SJSA1 (cell line): Measurements from ENCODE around the gene ROPN1. TPM values are rescaled to one million over a fixed set of nuclear protein-coding genes. Genes with fewer than 3 reads are reported as not detected.
"Not testable (repeated sequence)": the region's sequence is repeated elsewhere in the genome, so short reads cannot be mapped to it uniquely, and the experiment has no call there.

Experiments used
- DNase-seq, 2 experiments: peaks; one replicate each; pipeline ENCODE4 v3.0.0-alpha.2; 2015 to 2020; ENCODE audit warnings: low spot score in 2 of 2, low read depth in 1 of 2
- H3K27ac ChIP-seq: fragments of 250-450 bp; sonication (Bioruptor Pico); 2 replicates; pipeline ENCODE4 v1.5.1; 2020; ENCODE audit warnings: mild to moderate bottlenecking, moderate library complexity
- H3K27me3 ChIP-seq: fragments of 250-450 bp; sonication (Bioruptor Pico); replicated peaks from 2 replicates; pipeline ENCODE4 v1.5.1; 2020; ENCODE audit warnings: mild to moderate bottlenecking, moderate library complexity
- H3K36me3 ChIP-seq: fragments of 250-450 bp; sonication (Bioruptor Pico); 2 replicates; pipeline ENCODE4 v1.5.1; 2020; ENCODE audit warnings: mild to moderate bottlenecking
- H3K4me1 ChIP-seq: fragments of 250-450 bp; sonication (Bioruptor Pico); replicated peaks from 2 replicates; pipeline ENCODE4 v1.6.1; 2021; ENCODE audit warnings: mild to moderate bottlenecking
- H3K4me3 ChIP-seq: fragments of 250-450 bp; sonication (Bioruptor Pico); 2 replicates; pipeline ENCODE4 v1.5.1; 2020; ENCODE audit warnings: mild to moderate bottlenecking
- H3K9me3 ChIP-seq: fragments of 250-450 bp; sonication (Bioruptor Pico); replicated peaks from 2 replicates; pipeline ENCODE4 v1.5.1; 2020; ENCODE audit warnings: mild to moderate bottlenecking
- total RNA-seq: library from RNA; depleted of rRNA; stranded (reverse); fragments of >200 nt; shearing (Covaris generic); gene quantifications from 2 replicates; pipeline ENCODE4 v1.2.3, GENCODE V29; 2014; rRNA removed

Gene ROPN1
- not detected in 2 replicates for total RNA-seq

GRCh38 chr3:123991730-123992588 is at the start of gene ROPN1:
ROPN1 (minus strand) TSS chr3:123992124; CDS start chr3:123980481, 11,643 bp downstream.
- H3K27me3 ChIP-seq, H3K27ac ChIP-seq, H3K4me3 ChIP-seq: not testable (repeated sequence)

GRCh38 chr3:124041553-124041952 is 49.6 kb upstream of the ROPN1 start:
- Histone ChIP-seq H3K4me3 (no peak overlapping the region), H3K9me3 (no peaks in the 10 kb centered on the region), H3K4me1 (no peaks in the 10 kb centered on the region), H3K36me3 (no peaks in the 10 kb centered on the region), H3K27ac (no peak overlapping the region), H3K27me3 (no peaks in the 10 kb centered on the region)
- no peak for DNase-seq

More at GRCh38 chr3:123991730-123992588, at the start of gene ROPN1:
- H3K9me3 ChIP-seq, H3K4me1 ChIP-seq, H3K36me3 ChIP-seq, DNase-seq: not testable (repeated sequence)

- Histone ChIP-seq H3K27me3 (no peaks in the 10 kb centered on the region), H3K27ac (no peak overlapping the region), H3K36me3 (peaks cover 7% of the 10 kb centered on the region), H3K9me3 (no peaks in the 10 kb centered on the region), H3K4me1 (peaks cover 17% of the 10 kb centered on the region), H3K4me3 (no peak overlapping the region)
- DNase-seq: no peak
Observed at GRCh38 chr3:124037326-124037725, 45.4 kb upstream of the ROPN1 start.

- not testable (repeated sequence) for H3K4me3 ChIP-seq, H3K27me3 ChIP-seq, H3K36me3 ChIP-seq, DNase-seq, H3K9me3 ChIP-seq, H3K27ac ChIP-seq
- peaks cover 19% of the 10 kb centered on the region for H3K4me1 ChIP-seq
Observed at GRCh38 chr3:124036214-124036613, 44.3 kb upstream of the ROPN1 start.

GRCh38 chr3:124035463-124036121 is 43.7 kb upstream of the ROPN1 start:
- no peak for DNase-seq
- H3K9me3 ChIP-seq: no peaks in the 10 kb centered on the region
- peaks cover 7% of the 10 kb centered on the region for H3K36me3 ChIP-seq
- H3K4me3 ChIP-seq: no peak overlapping the region
- H3K27ac ChIP-seq: no peak overlapping the region
- no peaks in the 10 kb centered on the region for H3K27me3 ChIP-seq
- peaks cover 19% of the 10 kb centered on the region for H3K4me1 ChIP-seq

- Histone ChIP-seq H3K27ac (no peak overlapping the region), H3K4me1 (peaks cover 19% of the 10 kb centered on the region), H3K27me3 (no peaks in the 10 kb centered on the region), H3K36me3 (peaks cover 7% of the 10 kb centered on the region), H3K4me3 (peak overlapping the region; percentile 63), H3K9me3 (no peaks in the 10 kb centered on the region)
- DNase-seq: no peak
Observed at GRCh38 chr3:124034844-124035152, 42.9 kb upstream of the ROPN1 start.

GRCh38 chr3:124034016-124034843 is 42.3 kb upstream of the ROPN1 start:
- peaks cover 19% of the 10 kb centered on the region for H3K4me1 ChIP-seq
- H3K36me3 ChIP-seq: peaks cover 7% of the 10 kb centered on the region
- H3K9me3 ChIP-seq: no peaks in the 10 kb centered on the region
- H3K27me3 ChIP-seq: no peaks in the 10 kb centered on the region
- DNase-seq: peak; percentile 33 to 43
- peak overlapping the region; percentile 63 for H3K4me3 ChIP-seq
- H3K27ac ChIP-seq: no peak overlapping the region

GRCh38 chr3:124033360-124034015 is 41.6 kb upstream of the ROPN1 start, which contains the start of gene KALRN:
KALRN (plus strand) TSS chr3:124033369.
- Histone ChIP-seq H3K27ac (peak within 1 kb of the TSS; percentile 60), H3K27me3 (no peaks in the 10 kb centered on the region), H3K9me3 (no peaks in the 10 kb centered on the region), H3K4me3 (peak within 1 kb of the TSS; percentile 63), H3K36me3 (peaks cover 7% of the 10 kb centered on the region), H3K4me1 (peaks cover 19% of the 10 kb centered on the region)
- DNase-seq: peak; percentile 44 to 52

- Histone ChIP-seq H3K9me3 (no peaks in the 10 kb centered on the region), H3K27ac (peak overlapping the region; percentile 60), H3K27me3 (no peaks in the 10 kb centered on the region), H3K4me1 (peaks cover 19% of the 10 kb centered on the region), H3K4me3 (peak overlapping the region; percentile 63), H3K36me3 (peaks cover 7% of the 10 kb centered on the region)
- DNase-seq: peak; percentile 88 to 90
Observed at GRCh38 chr3:124032881-124033359, 41.0 kb upstream of the ROPN1 start.

- Histone ChIP-seq H3K27me3 (no peaks in the 10 kb centered on the region), H3K9me3 (no peaks in the 10 kb centered on the region), H3K27ac (no peak overlapping the region; the same call in 1 of the 2 replicates), H3K4me3 (peak overlapping the region; percentile 63), H3K36me3 (peaks cover 7% of the 10 kb centered on the region), H3K4me1 (peaks cover 19% of the 10 kb centered on the region)
- DNase-seq: peak in 1 of 2 experiments; percentile 46
Observed at GRCh38 chr3:124032311-124032880, 40.5 kb upstream of the ROPN1 start.

GRCh38 chr3:124026516-124026915 is 34.6 kb upstream of the ROPN1 start:
- no peaks in the 10 kb centered on the region for H3K27me3 ChIP-seq
- H3K27ac ChIP-seq: no peak overlapping the region
- no peaks in the 10 kb centered on the region for H3K9me3 ChIP-seq
- DNase-seq: no peak
- H3K4me1 ChIP-seq: 0 out of 2 replicates have a peak, but pooled peaks cover 5% of the 10 kb centered on the region
- H3K4me3 ChIP-seq: no peak overlapping the region
- no peaks in the 10 kb centered on the region for H3K36me3 ChIP-seq

- DNase-seq, H3K36me3 ChIP-seq, H3K4me1 ChIP-seq, H3K4me3 ChIP-seq, H3K27ac ChIP-seq, H3K27me3 ChIP-seq, H3K9me3 ChIP-seq: not testable (repeated sequence)
Observed at GRCh38 chr3:124023531-124023930, 31.6 kb upstream of the ROPN1 start.

- no peak overlapping the region for H3K27ac ChIP-seq
- no peak for DNase-seq
- H3K9me3 ChIP-seq: no peaks in the 10 kb centered on the region
- no peaks in the 10 kb centered on the region for H3K4me1 ChIP-seq
- H3K4me3 ChIP-seq: no peak overlapping the region
- no peaks in the 10 kb centered on the region for H3K36me3 ChIP-seq
- no peaks in the 10 kb centered on the region for H3K27me3 ChIP-seq
Observed at GRCh38 chr3:124019291-124019690, 27.4 kb upstream of the ROPN1 start.
